Dermis lymphatic vessel endothelial cell (primary cell): ENCODE data around the gene NDUFA8. TPM values are rescaled to one million over a fixed set of nuclear protein-coding genes. Genes with fewer than 3 reads are reported as not detected.

Experiments
- total RNA-seq: library from RNA; depleted of rRNA; stranded (reverse); fragments of >200 nt; gene quantifications from 2 replicates; pipeline ENCODE4 v1.2.1, GENCODE V29; 2014

NDUFA8 gene
- 29.9 and 38.8 TPM in 2 replicates for total RNA-seq

DNA sequence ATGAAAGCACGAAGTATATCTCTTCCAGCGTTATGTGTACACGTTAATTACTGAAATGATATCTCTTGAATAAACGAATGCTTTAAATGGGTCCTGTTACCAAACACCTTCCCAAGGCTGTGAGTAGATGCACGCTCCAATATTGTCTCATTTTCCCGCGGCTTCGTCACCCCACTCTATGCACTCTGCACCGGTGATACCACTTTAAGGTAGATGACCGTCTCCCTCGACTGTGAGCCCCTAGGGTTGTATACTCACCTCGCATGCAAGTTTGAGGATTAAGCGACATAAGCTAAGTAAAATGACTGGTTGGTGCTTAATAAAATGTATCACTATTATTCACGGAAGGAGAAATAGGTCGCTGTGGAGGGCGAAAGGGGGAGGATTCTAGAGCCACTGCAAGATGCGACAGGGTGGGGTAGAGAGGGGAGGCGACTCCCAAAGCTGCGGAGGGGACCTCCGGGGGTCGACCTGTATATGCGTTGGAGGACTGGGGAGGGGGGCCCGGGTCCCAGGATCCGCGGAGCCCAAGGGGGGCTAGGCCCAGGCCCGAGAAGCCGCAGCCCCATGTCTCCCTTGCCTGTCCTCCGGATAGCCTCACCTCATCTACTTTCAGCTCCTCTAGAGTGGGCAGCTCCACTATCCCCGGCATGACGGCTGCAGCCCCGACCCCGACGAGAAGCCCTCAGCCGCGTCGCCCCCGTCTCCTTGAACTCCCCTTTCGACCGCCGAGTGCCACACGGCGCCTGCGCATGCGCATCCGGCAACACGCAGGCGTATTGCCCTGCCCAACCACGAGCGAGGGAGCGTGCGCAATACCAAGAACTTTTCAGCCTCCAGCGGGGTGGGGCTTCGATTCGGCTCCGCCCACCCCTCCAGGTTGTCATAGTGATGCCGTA is at the start of gene NDUFA8, which contains the start of gene MORN5:
Gene NDUFA8 (minus strand): TSS at position 754 of the 899 bp plus-strand sequence. CDS start 102 bp downstream, at position 652.
Gene MORN5 (plus strand): TSS at position 883 of the 899 bp plus-strand sequence. CDS start 65 bp downstream, outside the sequence.

Other genes starting within 250 kb of the NDUFA8 start
- 1.6 and 2.7 TPM in 2 replicates for gene TTLL11, start 66.5 kb downstream of the NDUFA8 start, total RNA-seq
- gene MORN5, start 129 bp upstream of the NDUFA8 start, total RNA-seq = not detected in 2 replicates
- gene LHX6, start 69.2 kb upstream of the NDUFA8 start, total RNA-seq = 0.09 and 0.22 TPM in 2 replicates
- 4.2 and 7.6 TPM in 2 replicates for gene RBM18, start 105.1 kb upstream of the NDUFA8 start, total RNA-seq
- gene MRRF, start 105.1 kb upstream of the NDUFA8 start, total RNA-seq = 34.5 and 43.1 TPM in 2 replicates
- gene PTGS1, start 211.2 kb upstream of the NDUFA8 start, total RNA-seq = 0.76 and 1.5 TPM in 2 replicates